Measurements from ENCODE around the gene CENPF. TPM values are rescaled to one million over a fixed set of nuclear protein-coding genes. Genes with fewer than 3 reads are reported as not detected.

CENPF gene
- total RNA-seq, 4 donors from 2014 or later, result 0.32 to 1.2 (median 0.99) TPM

DNA sequence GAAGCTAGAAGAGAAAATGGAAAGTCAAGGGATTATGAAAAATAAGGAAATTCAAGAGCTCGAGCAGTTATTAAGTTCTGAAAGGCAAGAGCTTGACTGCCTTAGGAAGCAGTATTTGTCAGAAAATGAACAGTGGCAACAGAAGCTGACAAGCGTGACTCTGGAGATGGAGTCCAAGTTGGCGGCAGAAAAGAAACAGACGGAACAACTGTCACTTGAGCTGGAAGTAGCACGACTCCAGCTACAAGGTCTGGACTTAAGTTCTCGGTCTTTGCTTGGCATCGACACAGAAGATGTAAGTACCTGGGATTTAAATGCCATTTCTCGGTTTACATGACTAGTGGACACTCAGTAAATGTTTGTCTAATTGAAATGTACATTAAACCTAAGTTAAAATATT, 40.0 kb downstream of the CENPF start:
- WGBS, result 90% methylated on average over 8 of the region's 8 CpGs
- no peaks in the 10 kb centered on the region for H3K9me3 ChIP-seq
- no peak overlapping the region for H3K4me3 ChIP-seq
- H3K36me3 ChIP-seq, result no peaks in the 10 kb centered on the region
- DNase-seq (ENCODE audit: extremely low spot score), result no peak
- no peaks in the 10 kb centered on the region for H3K27me3 ChIP-seq
- no peaks in the 10 kb centered on the region for H3K4me1 ChIP-seq
- TF ChIP-seq POLR2A (IDR thresholded peaks at IDR 0.05; ENCODE audit: low read depth), result no peak
- TF ChIP-seq POLR2AphosphoS5 (IDR thresholded peaks at IDR 0.05), result no peak
- TF ChIP-seq, protein P1, sequence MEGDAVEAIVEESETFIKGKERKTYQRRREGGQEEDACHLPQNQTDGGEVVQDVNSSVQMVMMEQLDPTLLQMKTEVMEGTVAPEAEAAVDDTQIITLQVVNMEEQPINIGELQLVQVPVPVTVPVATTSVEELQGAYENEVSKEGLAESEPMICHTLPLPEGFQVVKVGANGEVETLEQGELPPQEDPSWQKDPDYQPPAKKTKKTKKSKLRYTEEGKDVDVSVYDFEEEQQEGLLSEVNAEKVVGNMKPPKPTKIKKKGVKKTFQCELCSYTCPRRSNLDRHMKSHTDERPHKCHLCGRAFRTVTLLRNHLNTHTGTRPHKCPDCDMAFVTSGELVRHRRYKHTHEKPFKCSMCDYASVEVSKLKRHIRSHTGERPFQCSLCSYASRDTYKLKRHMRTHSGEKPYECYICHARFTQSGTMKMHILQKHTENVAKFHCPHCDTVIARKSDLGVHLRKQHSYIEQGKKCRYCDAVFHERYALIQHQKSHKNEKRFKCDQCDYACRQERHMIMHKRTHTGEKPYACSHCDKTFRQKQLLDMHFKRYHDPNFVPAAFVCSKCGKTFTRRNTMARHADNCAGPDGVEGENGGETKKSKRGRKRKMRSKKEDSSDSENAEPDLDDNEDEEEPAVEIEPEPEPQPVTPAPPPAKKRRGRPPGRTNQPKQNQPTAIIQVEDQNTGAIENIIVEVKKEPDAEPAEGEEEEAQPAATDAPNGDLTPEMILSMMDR (IDR thresholded peaks at IDR 0.05), result no peak
- no peak for TF ChIP-seq EP300 (IDR thresholded peaks at IDR 0.05)
- intact Hi-C loops (cut with DNase I), result no loop called here
- H3K27ac ChIP-seq (replicated peaks in 1 of 4), result no peak overlapping the region

- Histone ChIP-seq H3K9me3 (no peaks in the 10 kb centered on the region), H3K4me3 (no peak overlapping the region), H3K4me1 (no peaks in the 10 kb centered on the region), H3K36me3 (no peaks in the 10 kb centered on the region), H3K27me3 (no peaks in the 10 kb centered on the region), H3K27ac (replicated peaks in 1 of 4) (no peak overlapping the region)
- intact Hi-C loops (cut with DNase I), result no loop called here
- DNase-seq (ENCODE audit: extremely low spot score), result no peak
- TF ChIP-seq EP300 (IDR thresholded peaks at IDR 0.05) (no peak), POLR2AphosphoS5 (IDR thresholded peaks at IDR 0.05) (no peak), POLR2A (IDR thresholded peaks at IDR 0.05; ENCODE audit: low read depth) (no peak)
- TF ChIP-seq, protein P1 (IDR thresholded peaks at IDR 0.05), result no peak
- WGBS, result 98% methylated on average over 10 of the region's 10 CpGs
These were observed 42.7 kb downstream of the CENPF start for GRCh38 chr1:214645712-214646111.

DNA sequence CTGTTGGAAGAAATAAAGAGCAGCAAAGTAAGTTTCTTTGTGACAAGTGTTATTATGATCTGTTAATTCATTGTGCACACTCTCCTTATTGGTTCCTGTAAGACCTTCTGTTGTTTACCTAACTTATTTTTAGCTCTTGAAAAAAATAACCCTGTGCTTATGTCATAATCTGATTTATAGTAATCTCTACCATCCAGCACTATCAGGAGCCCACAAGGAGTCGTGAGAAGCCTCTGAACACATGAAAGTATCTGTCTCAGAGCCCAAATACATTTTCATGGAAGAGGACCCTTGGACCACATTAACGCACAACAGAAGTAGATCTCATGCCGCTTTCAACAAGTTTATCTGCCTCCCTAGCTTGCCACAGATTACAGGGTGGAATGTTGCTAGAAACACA, 45.8 kb downstream of the CENPF start:
- Histone ChIP-seq H3K27me3 (no peaks in the 10 kb centered on the region), H3K27ac (replicated peaks in 1 of 4) (no peak overlapping the region), H3K36me3 (no peaks in the 10 kb centered on the region), H3K4me3 (no peak overlapping the region), H3K9me3 (no peaks in the 10 kb centered on the region), H3K4me1 (no peaks in the 10 kb centered on the region)
- 89% methylated on average over 3 of the region's 3 CpGs for WGBS
- no peak for TF ChIP-seq EP300 (IDR thresholded peaks at IDR 0.05)
- TF ChIP-seq POLR2AphosphoS5 (IDR thresholded peaks at IDR 0.05), result no peak
- no peak for TF ChIP-seq POLR2A (IDR thresholded peaks at IDR 0.05; ENCODE audit: low read depth)
- TF ChIP-seq, protein P1 (IDR thresholded peaks at IDR 0.05), result no peak
- DNase-seq (ENCODE audit: extremely low spot score), result no peak
- intact Hi-C loops (cut with DNase I), result no loop called here

DNA sequence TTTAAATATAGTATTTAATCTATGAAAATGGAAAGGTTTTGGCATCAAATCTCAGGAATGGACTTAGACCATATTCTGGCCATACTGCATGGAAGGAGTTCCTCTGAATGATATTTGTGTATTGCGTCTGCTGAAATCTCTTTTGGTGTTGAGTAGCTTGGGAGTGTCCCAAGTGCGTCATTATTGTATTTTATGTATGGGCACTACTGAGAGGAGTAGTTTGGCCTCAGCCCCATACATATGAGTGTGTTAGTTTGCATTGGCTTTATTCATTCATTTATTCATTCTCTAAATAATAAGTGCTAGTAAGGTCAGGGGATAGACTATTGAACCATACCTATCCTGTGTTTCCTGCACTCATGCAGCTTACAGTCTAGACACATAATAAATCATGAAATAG, 46.6 kb downstream of the CENPF start:
- no peak for DNase-seq (ENCODE audit: extremely low spot score)
- 97% methylated on average over 2 of the region's 2 CpGs for WGBS
- Histone ChIP-seq H3K27ac (replicated peaks in 1 of 4) (no peak overlapping the region), H3K27me3 (no peaks in the 10 kb centered on the region), H3K4me3 (no peak overlapping the region), H3K9me3 (no peaks in the 10 kb centered on the region), H3K36me3 (no peaks in the 10 kb centered on the region), H3K4me1 (no peaks in the 10 kb centered on the region)
- intact Hi-C loops (cut with DNase I), result no loop called here
- TF ChIP-seq, protein P1 (IDR thresholded peaks at IDR 0.05), result no peak
- TF ChIP-seq EP300 (IDR thresholded peaks at IDR 0.05) (no peak), POLR2A (IDR thresholded peaks at IDR 0.05; ENCODE audit: low read depth) (no peak), POLR2AphosphoS5 (IDR thresholded peaks at IDR 0.05) (no peak)

DNA sequence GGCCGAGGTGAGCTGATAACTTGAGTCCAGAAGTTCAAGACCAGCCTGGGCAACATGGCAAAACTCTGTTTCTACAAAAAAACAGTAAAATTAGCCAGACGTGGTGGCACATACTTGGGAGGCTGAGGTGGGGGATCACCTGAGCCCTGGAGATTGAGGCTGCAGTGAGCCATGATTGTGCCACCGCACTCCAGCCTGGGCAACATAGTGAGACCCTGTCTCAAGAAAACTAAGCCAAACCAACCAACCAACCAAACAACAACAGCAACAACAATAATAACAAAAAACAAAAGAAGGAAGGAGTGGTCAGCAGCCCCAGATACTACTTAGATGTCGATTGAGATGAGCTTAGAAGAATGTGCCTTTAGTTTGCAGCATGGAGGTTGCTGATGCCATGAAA, 47.7 kb downstream of the CENPF start:
- Histone ChIP-seq H3K27ac (replicated peaks in 1 of 4) (no peak overlapping the region), H3K36me3 (no peaks in the 10 kb centered on the region), H3K27me3 (no peaks in the 10 kb centered on the region), H3K4me1 (no peaks in the 10 kb centered on the region), H3K4me3 (no peak overlapping the region), H3K9me3 (no peaks in the 10 kb centered on the region)
- intact Hi-C loops (cut with DNase I), result no loop called here
- TF ChIP-seq EP300 (IDR thresholded peaks at IDR 0.05) (no peak), POLR2AphosphoS5 (IDR thresholded peaks at IDR 0.05) (no peak)
- no peak for DNase-seq (ENCODE audit: extremely low spot score)
- 90% methylated on average over 3 of the region's 4 CpGs for WGBS

Measured in esophagus muscularis mucosa (tissue), 4 donors.